Calu3 (cell line): ENCODE data around the gene POLR3F. TPM values are rescaled to one million over a fixed set of nuclear protein-coding genes. Genes with fewer than 3 reads are reported as not detected.

ENCODE experiments used
- BruUV-seq: library from RNA; stranded (reverse); fragments of 400-500 nt; replicated peaks from 2 replicates; lab custom pipeline; 2021; lab: Mats Ljungman, UMichigan
- CTCF ChIA-PET: fragments of 300-600 bp; sonication (Branson Sonifier 250); formaldehyde crosslinking; loops from one replicate; lab custom pipeline; 2022; ENCODE audit warnings: antibody characterized with exemption; lab: Charles Lee
- DNase-seq: peaks from one replicate; pipeline ENCODE4 v3.0.0; 2022
- H3K27ac Mint-ChIP-seq: one replicate; pipeline ENCODE4 v1.8.0; 2022; ENCODE audit warnings: mixed read lengths; ENCODE audit not compliant: unreplicated experiment
- H3K27me3 Mint-ChIP-seq: one replicate; pipeline ENCODE4 v1.8.0; 2022; ENCODE audit warnings: mixed read lengths; ENCODE audit not compliant: unreplicated experiment
- H3K36me3 Mint-ChIP-seq: one replicate; pipeline ENCODE4 v1.8.0; 2022; ENCODE audit warnings: mild to moderate bottlenecking, moderate library complexity, mixed read lengths; ENCODE audit not compliant: insufficient read depth, unreplicated experiment
- H3K4me1 Mint-ChIP-seq: one replicate; pipeline ENCODE4 v1.8.0; 2022; ENCODE audit warnings: mild to moderate bottlenecking, low read depth, mixed read lengths; ENCODE audit not compliant: unreplicated experiment
- H3K4me3 Mint-ChIP-seq: one replicate; pipeline ENCODE4 v1.8.0; 2022; ENCODE audit warnings: mild to moderate bottlenecking, low read depth, moderate library complexity, mixed read lengths; ENCODE audit not compliant: unreplicated experiment
- H3K9me3 Mint-ChIP-seq: one replicate; pipeline ENCODE4 v1.8.0; 2022; ENCODE audit warnings: low read depth, mixed read lengths; ENCODE audit not compliant: unreplicated experiment
- intact Hi-C: fragments of 100-400 bp; cut with micrococcal nuclease; formaldehyde crosslinking; loops from one replicate; pipeline ENCODE4 v1.10.0; 2022; ENCODE audit not compliant: unreplicated experiment
- total RNA-seq: library from RNA; stranded (reverse); gene quantifications from 2 replicates; pipeline ENCODE4 v1.2.3, GENCODE V29; 2022
- TF ChIP-seq, protein P1 (sequence below): fragments of 200-600 bp; IDR thresholded peaks from one replicate; pipeline ENCODE4 v1.8.0; 2022; ENCODE audit warnings: antibody characterized with exemption; ENCODE audit not compliant: unreplicated experiment

The POLR3F gene
- total RNA-seq, 1 experiment from 2014 or later = 4.2 TPM

DNA sequence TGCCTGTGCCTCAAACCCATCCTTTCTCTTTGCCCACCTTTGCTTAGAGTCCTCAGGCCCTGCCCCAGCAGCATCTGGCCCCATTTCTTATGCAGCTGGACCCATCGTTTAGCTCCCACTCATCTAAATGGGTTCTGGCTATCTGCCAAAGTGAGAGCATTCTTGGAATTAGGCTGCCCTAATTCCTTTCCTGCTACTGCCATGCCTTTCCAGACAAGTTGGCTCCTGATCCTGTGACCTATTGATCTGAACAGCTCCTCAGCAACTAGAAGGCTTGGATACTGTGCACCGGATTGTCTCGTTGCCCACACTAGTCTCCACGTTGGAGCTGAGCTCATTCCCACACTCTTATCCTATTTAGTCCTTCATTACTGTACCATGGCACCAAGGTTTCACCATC, 23.3 kb upstream of the POLR3F start:
- no TSS peak for BruUV-seq
- Mint-ChIP-seq H3K9me3 (no peaks in the 10 kb centered on the region), H3K27me3 (no peaks in the 10 kb centered on the region), H3K27ac (no peak overlapping the region), H3K4me3 (no peak overlapping the region), H3K4me1 (no peaks in the 10 kb centered on the region), H3K36me3 (no peaks in the 10 kb centered on the region)
- intact Hi-C loops = no loop called here
- TF ChIP-seq, protein P1, sequence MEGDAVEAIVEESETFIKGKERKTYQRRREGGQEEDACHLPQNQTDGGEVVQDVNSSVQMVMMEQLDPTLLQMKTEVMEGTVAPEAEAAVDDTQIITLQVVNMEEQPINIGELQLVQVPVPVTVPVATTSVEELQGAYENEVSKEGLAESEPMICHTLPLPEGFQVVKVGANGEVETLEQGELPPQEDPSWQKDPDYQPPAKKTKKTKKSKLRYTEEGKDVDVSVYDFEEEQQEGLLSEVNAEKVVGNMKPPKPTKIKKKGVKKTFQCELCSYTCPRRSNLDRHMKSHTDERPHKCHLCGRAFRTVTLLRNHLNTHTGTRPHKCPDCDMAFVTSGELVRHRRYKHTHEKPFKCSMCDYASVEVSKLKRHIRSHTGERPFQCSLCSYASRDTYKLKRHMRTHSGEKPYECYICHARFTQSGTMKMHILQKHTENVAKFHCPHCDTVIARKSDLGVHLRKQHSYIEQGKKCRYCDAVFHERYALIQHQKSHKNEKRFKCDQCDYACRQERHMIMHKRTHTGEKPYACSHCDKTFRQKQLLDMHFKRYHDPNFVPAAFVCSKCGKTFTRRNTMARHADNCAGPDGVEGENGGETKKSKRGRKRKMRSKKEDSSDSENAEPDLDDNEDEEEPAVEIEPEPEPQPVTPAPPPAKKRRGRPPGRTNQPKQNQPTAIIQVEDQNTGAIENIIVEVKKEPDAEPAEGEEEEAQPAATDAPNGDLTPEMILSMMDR = no peak
- no peak for DNase-seq
- CTCF ChIA-PET = no interaction called here

DNA sequence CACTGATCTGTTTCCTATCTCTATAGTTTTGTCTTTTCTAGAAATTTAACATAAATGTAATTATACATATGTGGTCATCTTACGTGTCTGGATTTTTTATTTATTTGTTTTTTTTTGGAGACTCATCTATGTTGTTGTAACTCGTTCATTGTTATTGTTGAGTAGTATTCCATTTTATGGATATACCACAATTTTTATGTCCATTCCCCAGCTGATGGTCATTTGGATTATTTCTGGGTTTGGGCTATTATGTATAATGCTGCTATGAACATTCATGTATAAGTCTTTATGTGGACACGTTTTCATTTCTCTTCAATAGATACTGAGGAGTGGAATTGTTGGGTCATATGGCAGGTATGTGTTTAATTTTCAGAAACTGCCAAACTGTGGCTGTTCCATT, 10.6 kb upstream of the POLR3F start:
- no TSS peak for BruUV-seq
- H3K4me1 Mint-ChIP-seq = no peaks in the 10 kb centered on the region
- H3K27me3 Mint-ChIP-seq = no peaks in the 10 kb centered on the region
- intact Hi-C loops = no loop called here
- H3K27ac Mint-ChIP-seq = no peak overlapping the region
- no peak for DNase-seq
- H3K9me3 Mint-ChIP-seq = no peaks in the 10 kb centered on the region
- CTCF ChIA-PET = no interaction called here
- H3K36me3 Mint-ChIP-seq = no peaks in the 10 kb centered on the region
- no peak overlapping the region for H3K4me3 Mint-ChIP-seq
- TF ChIP-seq, protein P1 = no peak

DNA sequence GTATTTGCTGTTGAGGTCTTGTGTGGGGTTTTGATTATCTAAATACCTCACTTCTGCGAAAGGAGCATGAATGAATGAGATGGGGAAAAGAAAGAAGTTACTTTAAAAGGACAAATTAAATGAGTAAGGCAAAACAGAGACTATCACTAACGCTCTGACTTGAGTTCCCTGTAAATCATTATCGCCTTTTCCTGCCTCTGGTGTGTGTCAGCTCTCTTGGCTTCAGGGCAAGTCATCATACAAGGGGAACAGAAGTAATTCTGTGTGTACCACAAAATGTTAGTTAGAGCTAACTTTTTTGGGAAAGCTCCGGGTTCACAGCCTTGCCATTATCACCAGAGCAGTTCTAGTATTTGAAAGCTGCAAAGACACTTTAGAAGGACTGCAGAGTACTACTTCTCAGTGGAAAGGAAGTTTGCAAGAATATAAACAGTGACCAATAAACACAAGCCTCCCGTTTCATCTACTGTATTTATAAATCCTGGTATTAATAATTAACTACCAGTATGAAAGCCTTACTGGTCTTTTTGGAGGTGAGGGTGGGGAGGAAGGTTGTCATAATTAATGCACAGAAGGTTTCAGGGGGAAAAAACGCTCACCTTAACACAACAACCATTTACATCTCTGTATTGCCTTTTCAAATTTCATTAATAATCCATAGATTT, 1.5 kb upstream of the POLR3F start:
- intact Hi-C loops = loop anchor here (10.0 kb wide), 1 partner anchor 51 kb away; no protein-coding TSS in a partner anchor
- no peak for DNase-seq
- Mint-ChIP-seq H3K4me3 (peak overlapping the region; percentile 81), H3K4me1 (no peaks in the 10 kb centered on the region), H3K9me3 (no peaks in the 10 kb centered on the region), H3K27ac (no peak overlapping the region), H3K27me3 (no peaks in the 10 kb centered on the region), H3K36me3 (peaks cover 13% of the 10 kb centered on the region)
- BruUV-seq = no TSS peak
- CTCF ChIA-PET = interaction anchor here (0.6 to 0.7 kb wide), 2 partner anchors 12 to 83 kb away, joined by 3 to 5 read pairs; no protein-coding TSS in a partner anchor
- TF ChIP-seq, protein P1 = no peak

DNA sequence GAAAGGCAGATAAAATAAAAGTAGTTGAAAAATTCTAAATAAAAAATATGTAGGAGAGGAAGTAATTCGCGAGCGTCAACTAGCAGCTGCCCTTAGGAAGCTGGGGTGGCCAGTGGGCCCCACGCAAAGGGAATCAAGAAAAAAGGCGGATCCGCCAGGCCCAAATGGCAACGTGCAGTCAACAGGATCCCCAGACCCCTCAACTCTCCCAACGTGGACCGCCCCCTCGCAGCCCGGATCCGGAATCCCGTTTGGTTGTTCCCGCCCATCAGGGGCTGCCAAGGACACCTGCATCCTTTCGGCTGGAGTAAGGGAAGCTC, 656 bp upstream of the POLR3F start:
- no TSS peak for BruUV-seq
- TF ChIP-seq, protein P1 = no peak
- intact Hi-C loops = loop anchor here (10.0 kb wide), 1 partner anchor 52 kb away; no protein-coding TSS in a partner anchor
- Mint-ChIP-seq H3K4me3 (peak overlapping the region; percentile 81), H3K9me3 (no peaks in the 10 kb centered on the region), H3K4me1 (no peaks in the 10 kb centered on the region), H3K27ac (peak overlapping the region; percentile 79), H3K27me3 (no peaks in the 10 kb centered on the region), H3K36me3 (peaks cover 13% of the 10 kb centered on the region)
- CTCF ChIA-PET = interaction anchor here (1.1 kb wide), 1 partner anchor 11 kb away, joined by 5 read pairs; no protein-coding TSS in a partner anchor
- no peak for DNase-seq
